HCT116 (cell line): ENCODE data around the gene EPHB2. TPM values are rescaled to one million over a fixed set of nuclear protein-coding genes. Genes with fewer than 3 reads are reported as not detected.
"Not testable (repeated sequence)": the region's sequence is repeated elsewhere in the genome, so short reads cannot be mapped to it uniquely, and the experiment has no call there.

ENCODE experiments used
- ATAC-seq: fragments of 200-7000 bp; cut with Tn5 transposase; 2 replicates; pipeline ENCODE4 v1.9.1; 2020; ENCODE audit warnings: mild to moderate bottlenecking, moderate library complexity
- BruUV-seq: library from RNA; stranded (reverse); fragments of 400-500 nt; replicated peaks from 2 replicates; lab custom pipeline; 2021; lab: Mats Ljungman, UMichigan
- CTCF ChIA-PET: fragments of 300-600 bp; sonication (Branson Sonifier 250); formaldehyde crosslinking; loops from one replicate; lab custom pipeline; 2021; ENCODE audit warnings: antibody characterized with exemption; lab: Charles Lee
- POLR2A ChIA-PET: fragments of 300-600, 350-600 bp; sonication (Branson Sonifier 250); formaldehyde crosslinking; loops from one replicate; lab custom pipeline; 2021; ENCODE audit warnings: antibody characterized with exemption; lab: Charles Lee
- RAD21 ChIA-PET, 2 experiments: fragments of 300-600 bp; sonication (Branson Sonifier 250); formaldehyde crosslinking; loops; one replicate each; lab custom pipeline; 2023; ENCODE audit warnings: low total read pairs in 2 of 2; ENCODE audit not compliant: uncharacterized antibody in 2 of 2, unreplicated experiment in 2 of 2, low non-redundant PET in 1 of 2; lab: Charles Lee
- DNase-seq: peaks from one replicate; pipeline ENCODE4 v3.0.0-alpha.2; 2010; ENCODE audit warnings: low read depth, low spot score
- H2AFZ ChIP-seq: fragments of 200-600 bp; shearing (Covaris generic), sonication (generic); 2 replicates; pipeline ENCODE4 v1.6.1; 2017; ENCODE audit warnings: low read depth, mixed run types, mixed read lengths, antibody characterized with exemption, low read length; ENCODE audit not compliant: poor library complexity, severe bottlenecking
- H3K27ac ChIP-seq: 2 replicates; pipeline ENCODE4 v1.5.1; 2012; ENCODE audit warnings: low read depth, low read length
- H3K27me3 ChIP-seq: fragments of 200-600 bp; sonication (generic); 2 replicates; pipeline ENCODE4 v1.6.1; 2016; ENCODE audit warnings: mixed run types, low read length, mixed read lengths; ENCODE audit not compliant: insufficient read depth
- H3K36me3 ChIP-seq, 2 experiments: fragments of 200-500 bp in 1 of 2; fragments of 200-600 bp in 1 of 2; sonication (Bioruptor generic) in 1 of 2; sonication (generic) in 1 of 2; 2 replicates each; pipeline versions ENCODE4 v1.5.1 to v1.6.1; 2014 to 2016; ENCODE audit warnings: low read length in 2 of 2, inconsistent platforms in 1 of 2, mixed read lengths in 1 of 2, mixed run types in 1 of 2; ENCODE audit not compliant: insufficient read depth in 2 of 2, control insufficient read depth in 1 of 2
- H3K4me1 ChIP-seq, 2 experiments: fragments of 200-600 bp in 1 of 2; sonication (generic) in 1 of 2; 2 replicates each; pipeline versions ENCODE4 v1.5.1 to v1.6.1; 2012 to 2017; ENCODE audit warnings: low read length in 2 of 2, inconsistent platforms in 1 of 2, mild to moderate bottlenecking in 1 of 2, mixed read lengths in 1 of 2, mixed run types in 1 of 2, moderate library complexity in 1 of 2; ENCODE audit not compliant: insufficient read depth in 2 of 2, control insufficient read depth in 1 of 2
- H3K4me2 ChIP-seq: fragments of 200-600 bp; sonication (generic); 2 replicates; pipeline ENCODE4 v1.6.1; 2017; ENCODE audit warnings: mixed run types, low read length, mixed read lengths
- H3K4me3 ChIP-seq, 2 experiments: fragments of 200-600 bp in 1 of 2; sonication (generic) in 1 of 2; replicated peaks in 1 of 2; 2 replicates each; pipeline ENCODE4 v1.5.1; 2011 to 2016; ENCODE audit warnings: low read length in 2 of 2, control low read depth in 1 of 2, low read depth in 1 of 2, mild to moderate bottlenecking in 1 of 2, mixed read lengths in 1 of 2, mixed run types in 1 of 2
- H3K79me2 ChIP-seq: fragments of 200-600 bp; sonication (generic); 2 replicates; pipeline ENCODE4 v1.6.1; 2017; ENCODE audit warnings: mild to moderate bottlenecking, mixed run types, low read length, moderate library complexity, mixed read lengths; ENCODE audit not compliant: insufficient read depth
- H3K9ac ChIP-seq: fragments of 200-600 bp; sonication (generic); 2 replicates; pipeline ENCODE4 v1.6.1; 2016; ENCODE audit warnings: low read length, mixed read lengths
- H3K9me2 ChIP-seq: fragments of 200-600 bp; sonication (generic), shearing (Covaris generic); 2 replicates; pipeline ENCODE4 v1.6.1; 2017; ENCODE audit warnings: mixed run types, mild to moderate bottlenecking, moderate library complexity; ENCODE audit not compliant: insufficient read depth
- H3K9me3 ChIP-seq, 2 experiments: fragments of 200-500 bp in 1 of 2; fragments of 200-600 bp in 1 of 2; sonication (Bioruptor generic) in 1 of 2; sonication (generic) in 1 of 2; 2 replicates each; pipeline ENCODE4 v1.6.1; 2014 to 2017; ENCODE audit warnings: low read length in 2 of 2, mixed read lengths in 2 of 2, inconsistent platforms in 1 of 2, low read depth in 1 of 2, mild to moderate bottlenecking in 1 of 2, mixed run types in 1 of 2, moderate library complexity in 1 of 2; ENCODE audit not compliant: control insufficient read depth in 1 of 2, insufficient read depth in 1 of 2
- H4K20me1 ChIP-seq: fragments of 200-600 bp; sonication (generic), shearing (Covaris generic); 2 replicates; pipeline ENCODE4 v1.6.1; 2017; ENCODE audit warnings: mixed run types, mild to moderate bottlenecking, moderate library complexity; ENCODE audit not compliant: insufficient read depth
- CEBPB ChIP-seq: IDR thresholded peaks from 2 replicates; pipeline ENCODE4 v1.6.1; 2012; ENCODE audit warnings: low read depth
- EGR1 ChIP-seq: IDR thresholded peaks from 2 replicates; pipeline ENCODE4 v1.6.1; 2012; ENCODE audit warnings: low read depth
- EZH2phosphoT487 ChIP-seq: fragments of 200-600 bp; IDR thresholded peaks from 2 replicates; pipeline ENCODE4 v1.6.1; 2018; ENCODE audit warnings: antibody characterized with exemption, borderline replicate concordance
- RAD21 ChIP-seq: IDR thresholded peaks from 2 replicates; pipeline ENCODE4 v1.6.1; 2012; ENCODE audit warnings: low read depth, mild to moderate bottlenecking
- SIN3A ChIP-seq: IDR thresholded peaks from 2 replicates; pipeline ENCODE4 v1.6.1; 2012; ENCODE audit warnings: low read depth
- SP1 ChIP-seq: IDR thresholded peaks from 2 replicates; pipeline ENCODE4 v1.6.1; 2012; ENCODE audit warnings: low read depth
- intact Hi-C: fragments of 100-400 bp; cut with micrococcal nuclease; formaldehyde crosslinking; loops from 2 replicates; pipeline ENCODE4 v1.10.0; 2022
- total RNA-seq: library from RNA; stranded (reverse); gene quantifications from one replicate; pipeline ENCODE4 v1.2.1, GENCODE V29; 2021; ENCODE audit not compliant: unreplicated experiment
- TF ChIP-seq, protein P1 (sequence below), 3 experiments: fragments of 200-600 bp in 1 of 3; sonication (generic) in 1 of 3; IDR thresholded peaks in 2 of 3; conservative IDR thresholded peaks in 1 of 3; 2 replicates each; pipeline ENCODE4 v1.5.1; 2012 to 2017; ENCODE audit warnings: low read depth in 2 of 3, low read length in 2 of 3, antibody characterized with exemption in 1 of 3, borderline replicate concordance in 1 of 3, control low read depth in 1 of 3, mild to moderate bottlenecking in 1 of 3, mixed read lengths in 1 of 3, mixed run types in 1 of 3, moderate library complexity in 1 of 3; ENCODE audit not compliant: insufficient read depth in 1 of 3
- TF ChIP-seq, protein P2 (sequence below): IDR thresholded peaks from 2 replicates; pipeline ENCODE4 v1.6.1; 2012

The EPHB2 gene
- total RNA-seq, 1 experiment from 2014 or later = 19.5 TPM

DNA sequence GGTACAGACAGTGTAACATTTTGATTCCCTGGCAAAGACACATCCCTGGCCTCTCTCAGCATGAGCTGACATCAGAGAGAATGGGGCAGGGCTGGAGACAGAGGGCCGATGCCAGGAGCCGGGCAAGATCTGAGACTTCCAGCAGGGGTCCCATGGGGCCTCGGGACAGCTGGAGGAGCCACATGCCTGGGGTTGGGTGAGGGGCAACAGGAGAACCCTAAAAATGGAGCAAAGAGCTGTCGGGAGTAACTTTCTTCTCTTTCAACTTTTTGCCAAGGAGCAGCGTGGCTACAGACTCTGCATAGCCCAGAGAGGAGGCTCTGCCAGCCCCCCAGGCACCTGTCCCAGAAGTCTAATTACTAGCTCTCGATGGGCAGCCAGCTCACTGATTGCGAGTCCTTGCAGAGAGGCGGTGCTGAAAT lies 131.2 kb downstream of the EPHB2 start (continued):
- TF ChIP-seq, protein P1, sequence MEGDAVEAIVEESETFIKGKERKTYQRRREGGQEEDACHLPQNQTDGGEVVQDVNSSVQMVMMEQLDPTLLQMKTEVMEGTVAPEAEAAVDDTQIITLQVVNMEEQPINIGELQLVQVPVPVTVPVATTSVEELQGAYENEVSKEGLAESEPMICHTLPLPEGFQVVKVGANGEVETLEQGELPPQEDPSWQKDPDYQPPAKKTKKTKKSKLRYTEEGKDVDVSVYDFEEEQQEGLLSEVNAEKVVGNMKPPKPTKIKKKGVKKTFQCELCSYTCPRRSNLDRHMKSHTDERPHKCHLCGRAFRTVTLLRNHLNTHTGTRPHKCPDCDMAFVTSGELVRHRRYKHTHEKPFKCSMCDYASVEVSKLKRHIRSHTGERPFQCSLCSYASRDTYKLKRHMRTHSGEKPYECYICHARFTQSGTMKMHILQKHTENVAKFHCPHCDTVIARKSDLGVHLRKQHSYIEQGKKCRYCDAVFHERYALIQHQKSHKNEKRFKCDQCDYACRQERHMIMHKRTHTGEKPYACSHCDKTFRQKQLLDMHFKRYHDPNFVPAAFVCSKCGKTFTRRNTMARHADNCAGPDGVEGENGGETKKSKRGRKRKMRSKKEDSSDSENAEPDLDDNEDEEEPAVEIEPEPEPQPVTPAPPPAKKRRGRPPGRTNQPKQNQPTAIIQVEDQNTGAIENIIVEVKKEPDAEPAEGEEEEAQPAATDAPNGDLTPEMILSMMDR (IDR thresholded peaks at IDR 0.05 in 2 of 3, conservative IDR thresholded peaks at IDR 0.05 in 1 of 3; ENCODE audit: borderline replicate concordance in 1 of 3, insufficient read depth in 1 of 3, low read depth in 2 of 3, low read length in 2 of 3) = no peak
- TF ChIP-seq SP1 = no peak
- TF ChIP-seq EGR1 = no peak
- TF ChIP-seq CEBPB = no peak
- TF ChIP-seq, protein P2, sequence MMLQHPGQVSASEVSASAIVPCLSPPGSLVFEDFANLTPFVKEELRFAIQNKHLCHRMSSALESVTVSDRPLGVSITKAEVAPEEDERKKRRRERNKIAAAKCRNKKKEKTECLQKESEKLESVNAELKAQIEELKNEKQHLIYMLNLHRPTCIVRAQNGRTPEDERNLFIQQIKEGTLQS = no peak
- TF ChIP-seq RAD21 = no peak
- TF ChIP-seq SIN3A = no peak
- TF ChIP-seq EZH2phosphoT487 = no peak
- TF ChIP-seq, all 23 proteins: peak for 0

DNA sequence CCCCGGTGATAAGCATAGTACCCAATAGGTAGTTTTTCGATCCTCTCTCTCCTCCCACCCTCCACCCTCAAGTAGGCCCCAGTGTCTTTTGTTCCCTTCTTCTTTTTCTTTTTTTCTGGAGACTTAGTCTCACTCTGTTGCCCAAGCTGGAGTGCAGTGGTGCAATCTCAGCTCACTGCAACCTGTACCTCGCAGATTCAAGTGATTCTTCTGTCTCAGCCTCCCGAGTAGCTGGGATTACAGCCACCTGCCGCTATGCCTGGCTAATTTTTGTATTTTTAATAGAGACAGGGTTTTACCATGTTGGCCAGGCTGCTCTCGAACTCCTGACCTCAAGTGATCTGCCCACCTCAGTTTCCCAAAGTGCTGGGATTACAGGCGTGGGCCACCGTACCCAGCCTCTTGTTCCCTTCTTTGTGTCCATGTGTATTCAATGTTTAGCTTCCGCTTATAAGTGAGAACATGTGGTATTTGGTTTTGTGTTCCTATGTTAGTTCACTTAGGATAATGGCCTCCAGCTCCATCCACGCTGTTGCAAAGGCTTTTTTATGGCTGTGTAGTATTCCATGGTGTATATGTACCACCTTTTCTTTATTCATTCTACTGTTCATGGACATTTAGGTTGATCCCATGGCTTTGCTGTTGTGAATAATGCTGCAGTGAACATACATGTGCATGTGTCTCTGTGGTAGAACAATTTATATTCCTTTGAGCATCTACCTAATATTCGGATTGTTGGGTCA lies 133.0 kb downstream of the EPHB2 start:
- H2AFZ ChIP-seq, intact Hi-C loops, RAD21 ChIA-PET, H4K20me1 ChIP-seq, H3K79me2 ChIP-seq, H3K9me2 ChIP-seq, CTCF ChIA-PET, POLR2A ChIA-PET, H3K9ac ChIP-seq, H3K27ac ChIP-seq, BruUV-seq, ATAC-seq, H3K4me1 ChIP-seq, H3K27me3 ChIP-seq, H3K9me3 ChIP-seq, H3K36me3 ChIP-seq, H3K4me3 ChIP-seq, DNase-seq, H3K4me2 ChIP-seq: not testable (repeated sequence)
